ENCODE measurements around the gene AIG1.

DNA sequence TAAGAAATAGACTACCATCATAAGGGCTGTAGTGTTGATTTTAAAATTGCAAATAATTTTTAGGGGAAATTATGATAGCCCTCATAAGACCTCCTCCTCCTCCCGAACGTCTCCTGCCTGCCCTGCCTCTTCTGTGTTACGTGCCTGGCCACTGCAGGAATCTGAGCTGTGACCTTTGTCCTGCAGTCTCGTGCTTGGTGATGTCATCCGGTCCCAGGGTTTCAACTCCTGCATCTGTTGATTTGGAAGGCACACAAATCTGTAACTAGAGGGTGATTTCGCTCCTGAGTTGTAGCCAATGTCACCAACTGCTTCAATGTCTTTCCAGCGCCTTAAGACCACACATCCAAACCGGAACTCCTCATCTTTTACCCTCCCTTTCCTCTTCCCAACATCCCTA is 163.2 kb downstream of the AIG1 start:
- TF ChIP-seq, protein P1, sequence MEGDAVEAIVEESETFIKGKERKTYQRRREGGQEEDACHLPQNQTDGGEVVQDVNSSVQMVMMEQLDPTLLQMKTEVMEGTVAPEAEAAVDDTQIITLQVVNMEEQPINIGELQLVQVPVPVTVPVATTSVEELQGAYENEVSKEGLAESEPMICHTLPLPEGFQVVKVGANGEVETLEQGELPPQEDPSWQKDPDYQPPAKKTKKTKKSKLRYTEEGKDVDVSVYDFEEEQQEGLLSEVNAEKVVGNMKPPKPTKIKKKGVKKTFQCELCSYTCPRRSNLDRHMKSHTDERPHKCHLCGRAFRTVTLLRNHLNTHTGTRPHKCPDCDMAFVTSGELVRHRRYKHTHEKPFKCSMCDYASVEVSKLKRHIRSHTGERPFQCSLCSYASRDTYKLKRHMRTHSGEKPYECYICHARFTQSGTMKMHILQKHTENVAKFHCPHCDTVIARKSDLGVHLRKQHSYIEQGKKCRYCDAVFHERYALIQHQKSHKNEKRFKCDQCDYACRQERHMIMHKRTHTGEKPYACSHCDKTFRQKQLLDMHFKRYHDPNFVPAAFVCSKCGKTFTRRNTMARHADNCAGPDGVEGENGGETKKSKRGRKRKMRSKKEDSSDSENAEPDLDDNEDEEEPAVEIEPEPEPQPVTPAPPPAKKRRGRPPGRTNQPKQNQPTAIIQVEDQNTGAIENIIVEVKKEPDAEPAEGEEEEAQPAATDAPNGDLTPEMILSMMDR (IDR thresholded peaks at IDR 0.05) = no peak
- TF ChIP-seq POLR2A (IDR thresholded peaks at IDR 0.05) = no peak
